Gastrocnemius medialis (tissue), 4 donors: Measurements from ENCODE around the gene SPATA31D3. TPM values are rescaled to one million over a fixed set of nuclear protein-coding genes. Genes with fewer than 3 reads are reported as not detected.
"Not testable (repeated sequence)": the region's sequence is repeated elsewhere in the genome, so short reads cannot be mapped to it uniquely, and the experiment has no call there.

Experiments
- ATAC-seq, 2 donors: fragments of 150-250 bp; one replicate each; pipeline ENCODE4 v1.9.1; 2016
- DNase-seq, 2 donors: peaks; one replicate each; pipeline ENCODE4 v3.0.0-alpha.2; 2019
- H3K27ac ChIP-seq, 4 donors: fragments of 200-600 bp; sonication (generic); 1 replicate in 1 of 4; 2 replicates in 3 of 4; pipeline ENCODE4 v1.5.1; 2016 to 2018; ENCODE audit warnings: mild to moderate bottlenecking in 2 of 4, moderate library complexity in 1 of 4
- H3K27me3 ChIP-seq, 3 donors: fragments of 200-600 bp; sonication (generic) in 2 of 3; 1 replicate in 1 of 3; 2 replicates in 2 of 3; pipeline versions ENCODE4 v1.5.1 to v1.6.0; 2016 to 2019; ENCODE audit warnings: mild to moderate bottlenecking in 1 of 3, moderate library complexity in 1 of 3
- H3K36me3 ChIP-seq, 2 donors: fragments of 200-600 bp; sonication (generic) in 1 of 2; one replicate each; pipeline ENCODE4 v1.5.1; 2017 to 2018
- H3K4me1 ChIP-seq, 2 donors: fragments of 200-600 bp; sonication (generic) in 1 of 2; one replicate each; pipeline ENCODE4 v1.5.1; 2016 to 2017; ENCODE audit warnings: mild to moderate bottlenecking in 2 of 2
- H3K4me3 ChIP-seq, 4 donors: fragments of 200-600 bp; sonication (generic) in 3 of 4; 1 replicate in 1 of 4; 2 replicates in 3 of 4; pipeline ENCODE4 v1.5.1; 2016 to 2019; ENCODE audit warnings: mild to moderate bottlenecking in 2 of 4
- H3K9me3 ChIP-seq, 3 donors: fragments of 200-600 bp; sonication (generic) in 2 of 3; 1 replicate in 1 of 3; 2 replicates in 2 of 3; pipeline ENCODE4 v1.5.1; 2016 to 2019
- POLR2A ChIP-seq, 2 donors: fragments of 450-650 bp; IDR thresholded peaks; one replicate each; pipeline ENCODE4 v1.6.1; 2017; ENCODE audit warnings: antibody characterized with exemption in 2 of 2, mild to moderate bottlenecking in 2 of 2, moderate library complexity in 2 of 2
- in situ Hi-C, 4 donors: fragments of 200-750 bp; cut with MboI; loops; one replicate each; pipeline versions ENCODE4 v1.15.0 to v1.8.0; 2017; ENCODE audit warnings: low sequenced_read_pairs in 4 of 4
- intact Hi-C: fragments of 100-400 bp; cut with DNase I; formaldehyde crosslinking; loops from one replicate; pipeline ENCODE4 v1.15.1; 2023; ENCODE audit warnings: low total_unique reads
- total RNA-seq, 4 donors: library from RNA; depleted of rRNA; stranded (reverse); fragments of >200 nt; gene quantifications; one replicate each; pipeline versions ENCODE4 v1.1.0 to v1.2.3, GENCODE V29; 2016
- TF ChIP-seq, protein P1 (sequence below), 5 experiments: fragments of 450-650 bp in 3 of 5; fragments of 200-600 bp in 2 of 5; sonication (generic) in 2 of 5; IDR thresholded peaks in 4 of 5; conservative IDR thresholded peaks in 1 of 5; 1 replicate in 4 of 5; 2 replicates in 1 of 5; pipeline ENCODE4 v1.5.1; 2016 to 2019; ENCODE audit warnings: antibody characterized with exemption in 5 of 5, mild to moderate bottlenecking in 3 of 5, moderate library complexity in 3 of 5

The SPATA31D3 gene
- total RNA-seq, 4 donors from 2014 or later, result not detected

DNA sequence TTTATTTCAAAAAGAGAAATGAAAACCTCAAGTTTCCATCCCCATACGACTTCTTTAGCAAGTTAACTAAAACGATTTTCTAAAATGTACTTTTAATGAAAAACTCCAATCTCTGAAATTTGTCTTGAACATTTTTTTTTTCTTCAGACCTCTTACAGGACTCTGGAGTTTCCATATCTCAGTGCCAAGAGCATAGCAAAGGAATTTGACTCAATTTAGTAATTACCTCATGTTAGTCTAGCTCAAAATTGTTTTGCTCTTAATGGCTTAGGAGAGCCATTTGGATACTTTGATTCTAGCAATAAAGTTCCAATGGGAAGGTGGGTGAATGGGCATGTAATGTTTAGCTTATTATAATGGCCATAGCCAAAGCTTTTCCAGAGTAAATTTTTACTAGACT is 41.1 kb upstream of the SPATA31D3 start:
- TF ChIP-seq POLR2A (IDR thresholded peaks at IDR 0.05), result no peak
- TF ChIP-seq, protein P1, sequence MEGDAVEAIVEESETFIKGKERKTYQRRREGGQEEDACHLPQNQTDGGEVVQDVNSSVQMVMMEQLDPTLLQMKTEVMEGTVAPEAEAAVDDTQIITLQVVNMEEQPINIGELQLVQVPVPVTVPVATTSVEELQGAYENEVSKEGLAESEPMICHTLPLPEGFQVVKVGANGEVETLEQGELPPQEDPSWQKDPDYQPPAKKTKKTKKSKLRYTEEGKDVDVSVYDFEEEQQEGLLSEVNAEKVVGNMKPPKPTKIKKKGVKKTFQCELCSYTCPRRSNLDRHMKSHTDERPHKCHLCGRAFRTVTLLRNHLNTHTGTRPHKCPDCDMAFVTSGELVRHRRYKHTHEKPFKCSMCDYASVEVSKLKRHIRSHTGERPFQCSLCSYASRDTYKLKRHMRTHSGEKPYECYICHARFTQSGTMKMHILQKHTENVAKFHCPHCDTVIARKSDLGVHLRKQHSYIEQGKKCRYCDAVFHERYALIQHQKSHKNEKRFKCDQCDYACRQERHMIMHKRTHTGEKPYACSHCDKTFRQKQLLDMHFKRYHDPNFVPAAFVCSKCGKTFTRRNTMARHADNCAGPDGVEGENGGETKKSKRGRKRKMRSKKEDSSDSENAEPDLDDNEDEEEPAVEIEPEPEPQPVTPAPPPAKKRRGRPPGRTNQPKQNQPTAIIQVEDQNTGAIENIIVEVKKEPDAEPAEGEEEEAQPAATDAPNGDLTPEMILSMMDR (IDR thresholded peaks at IDR 0.05 in 4 of 5, conservative IDR thresholded peaks at IDR 0.05 in 1 of 5), result no peak

DNA sequence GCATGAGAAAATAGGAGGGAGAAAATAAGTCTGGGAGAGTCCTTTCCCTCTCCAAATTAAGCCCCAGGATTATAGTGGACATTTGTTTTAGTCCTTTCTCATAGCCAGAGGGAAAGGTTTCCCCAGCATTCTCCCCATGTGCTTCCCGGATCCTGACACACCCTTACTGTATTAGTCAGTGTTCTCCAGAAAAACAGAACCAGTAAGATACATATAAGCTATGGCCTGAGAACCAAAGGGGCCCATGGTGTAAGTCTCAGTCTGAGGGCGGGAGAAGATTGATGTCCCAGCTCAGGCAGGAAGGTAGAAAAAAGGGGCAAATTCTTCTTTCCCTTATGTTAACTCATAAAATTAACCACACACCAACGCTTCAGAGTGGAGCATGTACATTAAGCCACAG is 40.7 kb upstream of the SPATA31D3 start:
- ATAC-seq, result no peak
- in situ Hi-C loops, result no loop called here
- TF ChIP-seq, protein P1 (IDR thresholded peaks at IDR 0.05 in 4 of 5, conservative IDR thresholded peaks at IDR 0.05 in 1 of 5), result no peak
- TF ChIP-seq POLR2A (IDR thresholded peaks at IDR 0.05), result no peak

More for the DNA sequence above, 41.1 kb upstream of the SPATA31D3 start:
- DNase-seq (no peak), ATAC-seq (no peak)
- H3K36me3 ChIP-seq, result no peaks in the 10 kb centered on the region
- no peak overlapping the region for H3K27ac ChIP-seq
- H3K27me3 ChIP-seq, result no peaks in the 10 kb centered on the region
- intact Hi-C loops (no loop called here), in situ Hi-C loops (no loop called here)
- no peak overlapping the region for H3K4me3 ChIP-seq
- H3K4me1 ChIP-seq, result no peaks in the 10 kb centered on the region
- no peaks in the 10 kb centered on the region for H3K9me3 ChIP-seq

DNA sequence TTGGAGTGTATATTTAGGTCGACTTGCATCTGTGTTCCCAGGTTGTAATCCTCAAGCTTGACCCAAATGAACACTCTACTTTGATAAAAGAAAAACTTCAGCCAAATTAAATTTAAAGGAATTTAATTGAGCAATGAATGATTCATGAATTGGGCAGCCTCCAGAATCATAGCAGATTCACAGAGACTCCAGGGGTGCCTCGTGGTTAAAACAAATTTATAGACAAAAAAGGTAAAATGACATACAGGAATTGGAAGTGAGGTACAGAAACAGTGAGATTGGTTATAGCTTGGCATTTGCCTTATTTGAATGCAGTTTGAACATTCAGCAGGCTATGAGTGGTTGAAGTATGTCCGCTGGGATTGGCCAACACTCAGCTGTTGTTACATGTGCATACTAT is 36.6 kb upstream of the SPATA31D3 start:
- no peak overlapping the region for H3K4me3 ChIP-seq
- TF ChIP-seq, protein P1 (IDR thresholded peaks at IDR 0.05 in 4 of 5, conservative IDR thresholded peaks at IDR 0.05 in 1 of 5), result no peak
- TF ChIP-seq POLR2A (IDR thresholded peaks at IDR 0.05), result no peak
- H3K36me3 ChIP-seq, result no peaks in the 10 kb centered on the region
- no peaks in the 10 kb centered on the region for H3K27me3 ChIP-seq
- intact Hi-C loops, result no loop called here
- DNase-seq, result no peak
- no peak for ATAC-seq
- H3K4me1 ChIP-seq, result no peaks in the 10 kb centered on the region
- no peaks in the 10 kb centered on the region for H3K9me3 ChIP-seq
- no peak overlapping the region for H3K27ac ChIP-seq
- in situ Hi-C loops, result no loop called here

More for the DNA sequence above, 40.7 kb upstream of the SPATA31D3 start:
- no peak overlapping the region for H3K27ac ChIP-seq
- intact Hi-C loops, result no loop called here
- H3K36me3 ChIP-seq, result no peaks in the 10 kb centered on the region
- no peaks in the 10 kb centered on the region for H3K4me1 ChIP-seq
- no peak for DNase-seq
- no peak overlapping the region for H3K4me3 ChIP-seq
- no peaks in the 10 kb centered on the region for H3K27me3 ChIP-seq
- H3K9me3 ChIP-seq, result no peaks in the 10 kb centered on the region

DNA sequence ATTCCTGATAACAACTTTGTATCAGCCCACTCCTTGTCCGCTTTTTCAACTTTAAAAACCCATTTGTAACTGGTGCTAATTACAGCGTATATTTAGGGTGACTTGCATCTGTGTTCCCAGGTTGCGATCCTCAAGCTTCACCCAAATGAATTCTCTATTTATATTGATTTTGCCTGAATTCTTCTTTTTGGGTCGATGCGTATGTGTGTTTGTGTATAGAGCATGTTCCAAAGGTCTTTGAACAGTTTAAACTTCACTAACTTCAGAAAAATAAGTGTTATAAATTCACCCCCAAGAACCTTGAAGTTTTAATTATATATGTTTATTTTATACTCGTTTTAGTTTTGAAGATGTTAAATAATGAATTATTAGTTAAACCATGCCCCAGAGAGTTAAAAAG is 31.2 kb upstream of the SPATA31D3 start:
- DNase-seq (no peak), ATAC-seq (no peak)
- Histone ChIP-seq H3K4me3 (no peak overlapping the region), H3K27ac (no peak overlapping the region), H3K4me1 (no peaks in the 10 kb centered on the region), H3K9me3 (no peaks in the 10 kb centered on the region), H3K36me3 (no peaks in the 10 kb centered on the region), H3K27me3 (no peaks in the 10 kb centered on the region)
- TF ChIP-seq, protein P1 (IDR thresholded peaks at IDR 0.05 in 4 of 5, conservative IDR thresholded peaks at IDR 0.05 in 1 of 5), result no peak
- no peak for TF ChIP-seq POLR2A (IDR thresholded peaks at IDR 0.05)
- in situ Hi-C loops (no loop called here), intact Hi-C loops (no loop called here)

DNA sequence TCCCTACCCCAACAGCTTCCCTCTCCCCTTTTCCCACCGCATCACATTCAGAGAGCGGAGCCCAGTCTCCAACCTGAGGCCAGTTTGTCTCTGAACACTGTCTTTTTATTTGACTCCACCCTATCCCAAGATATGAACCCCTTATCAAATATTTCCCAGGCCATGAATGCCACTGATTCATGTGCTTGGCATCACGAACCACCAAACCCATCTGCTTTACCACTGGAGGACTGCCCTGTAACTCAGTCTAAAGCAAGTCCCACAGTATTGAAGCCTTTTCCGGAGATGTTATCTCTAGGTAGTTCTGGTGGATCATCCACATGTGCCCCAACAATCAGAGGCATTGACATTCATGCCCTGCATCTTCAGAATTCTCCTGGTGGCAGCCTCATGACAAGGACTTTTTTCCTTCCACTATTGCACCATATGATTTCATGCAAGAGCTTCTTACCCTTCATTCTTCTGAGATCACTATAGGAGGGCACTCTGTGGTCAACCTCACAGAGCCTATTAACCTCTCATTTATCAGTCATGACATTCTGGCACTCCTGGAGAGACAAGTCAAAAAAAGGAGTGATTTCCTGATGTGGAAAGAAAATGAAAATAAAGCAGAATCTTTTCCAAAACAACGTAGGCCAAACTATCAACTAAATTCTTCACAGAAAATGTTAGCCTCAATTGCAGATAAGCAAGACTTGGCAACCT is 27.3 kb upstream of the SPATA31D3 start:
- TF ChIP-seq POLR2A (IDR thresholded peaks at IDR 0.05), result no peak
- TF ChIP-seq, protein P1 (IDR thresholded peaks at IDR 0.05 in 4 of 5, conservative IDR thresholded peaks at IDR 0.05 in 1 of 5), result no peak
- Histone ChIP-seq H3K27me3 (no peaks in the 10 kb centered on the region), H3K36me3 (no peaks in the 10 kb centered on the region), H3K27ac (no peak overlapping the region), H3K9me3 (no peaks in the 10 kb centered on the region), H3K4me1 (no peaks in the 10 kb centered on the region), H3K4me3 (no peak overlapping the region)
- no peak for ATAC-seq
- in situ Hi-C loops, result no loop called here
- intact Hi-C loops, result no loop called here
- DNase-seq, result no peak

DNA sequence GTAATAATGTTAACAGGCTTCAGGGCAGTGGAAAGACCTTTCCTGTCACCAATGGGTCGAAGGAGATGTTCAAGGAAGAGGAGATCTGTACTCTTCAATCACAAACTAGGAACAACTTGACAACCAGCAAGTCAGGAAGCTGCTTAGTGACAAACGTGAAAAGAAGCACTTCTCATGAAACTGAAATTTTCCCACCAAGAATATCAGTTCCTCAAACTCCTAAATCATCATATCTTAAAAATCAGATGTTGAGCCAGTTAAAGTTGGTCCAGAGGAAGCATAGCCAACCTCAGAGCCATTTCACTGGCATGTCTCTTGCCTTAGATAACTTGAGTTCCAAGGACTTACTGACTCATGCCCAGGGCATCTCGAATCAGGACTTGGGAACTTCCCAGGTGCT is 24.8 kb upstream of the SPATA31D3 start:
- ATAC-seq, H3K36me3 ChIP-seq, H3K9me3 ChIP-seq, intact Hi-C loops, H3K27ac ChIP-seq, DNase-seq, H3K4me1 ChIP-seq, in situ Hi-C loops, H3K4me3 ChIP-seq, H3K27me3 ChIP-seq: not testable (repeated sequence)

DNA sequence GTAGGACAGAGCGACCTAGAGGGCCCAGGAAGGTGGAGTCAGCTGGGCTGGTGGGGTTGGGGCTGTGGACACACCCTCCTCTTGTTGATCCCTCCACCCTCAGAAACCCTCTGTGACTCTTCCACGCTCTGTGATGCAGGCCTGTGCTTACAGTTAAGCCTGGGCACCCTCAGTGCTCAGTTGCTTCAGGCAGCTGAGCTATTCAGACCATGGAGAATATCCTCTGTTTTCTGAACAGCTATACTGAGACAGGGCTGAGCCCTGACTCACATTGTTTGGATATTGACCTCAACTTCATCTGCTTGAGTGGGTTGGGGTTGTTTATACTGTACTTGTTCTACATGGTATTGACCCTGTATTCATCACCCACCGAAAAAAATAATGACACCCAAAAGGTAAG is 15.0 kb upstream of the SPATA31D3 start, which contains the start of gene SPATA31D4:
Gene SPATA31D4, plus strand, starts transcription at position 124 of the 400 bp plus-strand sequence. Its CDS starts 86 bp downstream, at position 210.
- H3K27me3 ChIP-seq, H3K4me1 ChIP-seq, H3K27ac ChIP-seq, H3K9me3 ChIP-seq, intact Hi-C loops, H3K4me3 ChIP-seq, ATAC-seq, in situ Hi-C loops, DNase-seq, H3K36me3 ChIP-seq: not testable (repeated sequence)
